ENCODE measurements around the gene GJB4.

DNA sequence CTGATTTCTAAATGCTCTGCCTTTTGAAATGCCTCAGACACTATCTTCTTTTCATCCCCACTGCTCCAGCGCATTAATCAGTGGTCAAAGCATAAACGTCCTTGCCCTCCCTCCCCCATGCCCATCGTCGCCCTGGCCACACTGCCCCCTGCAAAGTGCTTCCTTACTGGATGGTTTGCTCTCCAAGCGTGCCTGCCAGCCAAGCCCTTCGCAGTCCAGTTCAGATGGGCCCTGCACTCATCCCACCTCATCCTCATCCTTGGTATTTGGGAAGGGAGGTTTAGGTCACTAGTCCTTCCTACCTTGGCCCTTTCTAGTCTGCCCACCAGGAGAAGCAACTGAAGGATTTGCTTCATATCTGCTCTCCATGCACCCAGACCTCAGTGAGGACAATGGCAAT, 36.4 kb downstream of the GJB4 start:
- TF ChIP-seq MAX (IDR thresholded peaks at IDR 0.05; ENCODE audit: low read depth) (no peak), CTCF (IDR thresholded peaks at IDR 0.05) (no peak), CHD2 (IDR thresholded peaks at IDR 0.05; ENCODE audit: low read length, partially characterized antibody) (no peak), RAD21 (IDR thresholded peaks at IDR 0.05; ENCODE audit: low read length) (no peak), REST (IDR thresholded peaks at IDR 0.05; ENCODE audit: low read depth, low read length) (no peak), SMC3 (IDR thresholded peaks at IDR 0.05; ENCODE audit: low read depth, low read length) (no peak), NFIC (IDR thresholded peaks at IDR 0.05; ENCODE audit: borderline replicate concordance) (no peak), POLR2AphosphoS5 (IDR thresholded peaks at IDR 0.05; ENCODE audit: low read depth, low read length) (no peak)
- TF ChIP-seq, protein P1, sequence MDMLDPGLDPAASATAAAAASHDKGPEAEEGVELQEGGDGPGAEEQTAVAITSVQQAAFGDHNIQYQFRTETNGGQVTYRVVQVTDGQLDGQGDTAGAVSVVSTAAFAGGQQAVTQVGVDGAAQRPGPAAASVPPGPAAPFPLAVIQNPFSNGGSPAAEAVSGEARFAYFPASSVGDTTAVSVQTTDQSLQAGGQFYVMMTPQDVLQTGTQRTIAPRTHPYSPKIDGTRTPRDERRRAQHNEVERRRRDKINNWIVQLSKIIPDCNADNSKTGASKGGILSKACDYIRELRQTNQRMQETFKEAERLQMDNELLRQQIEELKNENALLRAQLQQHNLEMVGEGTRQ (IDR thresholded peaks at IDR 0.05; ENCODE audit: borderline replicate concordance, low read depth, low read length): no peak
